GM19043 (cell line): ENCODE measurements around the gene FYN.
"Not testable (repeated sequence)": the region's sequence is repeated elsewhere in the genome, so short reads cannot be mapped to it uniquely, and the experiment has no call there.

Experiments used
- ATAC-seq: cut with Tn5 transposase; IDR thresholded peaks from one replicate; pipeline ENCODE4 v1.9.1; 2021; ENCODE audit warnings: low read depth; ENCODE audit not compliant: unreplicated experiment

FYN gene

GRCh38 chr6:111691345-111692225 is 181.7 kb downstream of the FYN start:
- no peak for ATAC-seq

- no peak for ATAC-seq
Measured at GRCh38 chr6:111689946-111690345, 183.3 kb downstream of the FYN start.

- ATAC-seq: no peak
Measured at GRCh38 chr6:111689419-111689818, 183.8 kb downstream of the FYN start.

- no peak for ATAC-seq
Measured at GRCh38 chr6:111688331-111688730, 184.9 kb downstream of the FYN start.

- no peak for ATAC-seq
Measured at GRCh38 chr6:111687652-111688051, 185.6 kb downstream of the FYN start.

GRCh38 chr6:111686932-111687266 is 186.4 kb downstream of the FYN start:
- no peak for ATAC-seq

GRCh38 chr6:111686249-111686931 is 186.9 kb downstream of the FYN start:
- ATAC-seq: no peak

- ATAC-seq: no peak
Measured at GRCh38 chr6:111685526-111685925, 187.7 kb downstream of the FYN start.

GRCh38 chr6:111685058-111685457 is 188.2 kb downstream of the FYN start:
- ATAC-seq: no peak

GRCh38 chr6:111683749-111684267 is 189.4 kb downstream of the FYN start:
- no peak for ATAC-seq

GRCh38 chr6:111683157-111683556 is 190.1 kb downstream of the FYN start:
- ATAC-seq: no peak

GRCh38 chr6:111681860-111682259 is 191.4 kb downstream of the FYN start:
- ATAC-seq: no peak

GRCh38 chr6:111680811-111681609 is 192.2 kb downstream of the FYN start:
- not testable (repeated sequence) for ATAC-seq

GRCh38 chr6:111680015-111680712 is 193.1 kb downstream of the FYN start:
- ATAC-seq: no peak

- ATAC-seq: no peak
Measured at GRCh38 chr6:111679126-111679858, 194.0 kb downstream of the FYN start.

- no peak for ATAC-seq
Measured at GRCh38 chr6:111677249-111677990, 195.8 kb downstream of the FYN start.

GRCh38 chr6:111676383-111676782 is 196.9 kb downstream of the FYN start:
- no peak for ATAC-seq

GRCh38 chr6:111674883-111675282 is 198.4 kb downstream of the FYN start:
- ATAC-seq: no peak

GRCh38 chr6:111674413-111674812 is 198.8 kb downstream of the FYN start:
- ATAC-seq: no peak
